Mucosa of descending colon (tissue), 3 donors: Measurements from ENCODE around the gene CA5A. TPM values are rescaled to one million over a fixed set of nuclear protein-coding genes. Genes with fewer than 3 reads are reported as not detected.
A peak's percentile ranks its signal among the peaks of the same experiment; 100 is the strongest.

Source experiments
- ATAC-seq: fragments of 200-7000 bp; cut with Tn5 transposase; one replicate; pipeline ENCODE4 v1.9.1; 2020; ENCODE audit warnings: mild to moderate bottlenecking, moderate library complexity
- DNase-seq, 3 donors: peaks; one replicate each; pipeline ENCODE4 v3.0.0-alpha.2; 2020
- H3K36me3 ChIP-seq: fragments of 200-600 bp; one replicate; pipeline ENCODE4 v1.8.0; 2021; ENCODE audit warnings: low read depth, mild to moderate bottlenecking
- H3K4me1 ChIP-seq: fragments of 200-600 bp; one replicate; pipeline ENCODE4 v1.8.0; 2021; ENCODE audit warnings: low read depth, mild to moderate bottlenecking
- H3K4me3 ChIP-seq: fragments of 200-600 bp; one replicate; pipeline ENCODE4 v1.8.0; 2021; ENCODE audit warnings: mild to moderate bottlenecking
- H3K9me3 ChIP-seq: fragments of 200-600 bp; one replicate; pipeline ENCODE4 v1.8.0; 2021; ENCODE audit warnings: mild to moderate bottlenecking
- CTCF ChIP-seq: fragments of 200-600 bp; IDR thresholded peaks from one replicate; pipeline ENCODE4 v1.8.0; 2022; ENCODE audit warnings: antibody characterized with exemption, mild to moderate bottlenecking
- intact Hi-C, 2 donors: fragments of 100-400 bp; cut with DNase I in 1 of 2; cut with micrococcal nuclease in 1 of 2; formaldehyde crosslinking; loops; one replicate each; pipeline versions ENCODE4 v1.11.0 to v1.11.1; 2022; cut with DNase I, micrococcal nuclease
- total RNA-seq, 3 donors: library from RNA; stranded (reverse); fragmentation: NEBNext Ultra II Directional in 2 of 3; extraction: Animal tissue kit (Norgen Biotek cat#: 25700) in 2 of 3; gene quantifications; one replicate each; pipeline versions ENCODE4 v1.2.1 to v1.2.4, GENCODE V29; 2021 to 2023
- donor health status: DM: no; HTN: no; CAD: no; lungs with moderate emphysema.
- donor health status: DM: no; HTN: no; CAD: no.
- donor health status: DM: no; HTN: yes; CAD: no.

The CA5A gene
- total RNA-seq, 3 donors from 2014 or later, result 0.05 to 0.25 TPM; not detected in 1

GRCh38 chr16:87930456-87930855 lies 5.9 kb downstream of the CA5A start:
- DNase-seq, result no peak
- intact Hi-C loops, result no loop called here

GRCh38 chr16:87929986-87930385 lies 6.3 kb downstream of the CA5A start:
- Histone ChIP-seq H3K4me3 (no peak overlapping the region), H3K9me3 (no peaks in the 10 kb centered on the region), H3K4me1 (no peaks in the 10 kb centered on the region), H3K36me3 (no peaks in the 10 kb centered on the region)
- DNase-seq (no peak), ATAC-seq (no peak)
- intact Hi-C loops, result no loop called here
- no peak for TF ChIP-seq CTCF

More at GRCh38 chr16:87930456-87930855, 5.9 kb downstream of the CA5A start:
- Histone ChIP-seq H3K36me3 (no peaks in the 10 kb centered on the region), H3K4me3 (no peak overlapping the region), H3K9me3 (no peaks in the 10 kb centered on the region), H3K4me1 (no peaks in the 10 kb centered on the region)
- TF ChIP-seq CTCF, result no peak
- ATAC-seq, result no peak

GRCh38 chr16:87927195-87927562 lies 9.2 kb downstream of the CA5A start:
- TF ChIP-seq CTCF, result no peak
- intact Hi-C loops, result no loop called here
- Histone ChIP-seq H3K4me3 (no peak overlapping the region), H3K4me1 (no peaks in the 10 kb centered on the region), H3K36me3 (no peaks in the 10 kb centered on the region), H3K9me3 (no peaks in the 10 kb centered on the region)
- DNase-seq (no peak), ATAC-seq (no peak)

- ATAC-seq (no peak), DNase-seq (no peak)
- no peaks in the 10 kb centered on the region for H3K9me3 ChIP-seq
- no peak for TF ChIP-seq CTCF
- no peaks in the 10 kb centered on the region for H3K36me3 ChIP-seq
- intact Hi-C loops, result no loop called here
- H3K4me1 ChIP-seq, result no peaks in the 10 kb centered on the region
- H3K4me3 ChIP-seq, result no peak overlapping the region
Observed at GRCh38 chr16:87926246-87927194, 9.8 kb downstream of the CA5A start.

- intact Hi-C loops, result no loop called here
- no peak for TF ChIP-seq CTCF
- Histone ChIP-seq H3K4me1 (no peaks in the 10 kb centered on the region), H3K4me3 (no peak overlapping the region), H3K36me3 (no peaks in the 10 kb centered on the region), H3K9me3 (no peaks in the 10 kb centered on the region)
- DNase-seq (no peak), ATAC-seq (peak; percentile 31)
Observed at GRCh38 chr16:87924811-87925670, 11.3 kb downstream of the CA5A start.
